Kidney glomerular epithelial cell (primary cell): ENCODE measurements around the gene PHLDA1.

ENCODE experiments used
- DNase-seq: peaks from one replicate; lab custom pipeline; 2025; lab: John Stamatoyannopoulos, UW

The PHLDA1 gene

DNA sequence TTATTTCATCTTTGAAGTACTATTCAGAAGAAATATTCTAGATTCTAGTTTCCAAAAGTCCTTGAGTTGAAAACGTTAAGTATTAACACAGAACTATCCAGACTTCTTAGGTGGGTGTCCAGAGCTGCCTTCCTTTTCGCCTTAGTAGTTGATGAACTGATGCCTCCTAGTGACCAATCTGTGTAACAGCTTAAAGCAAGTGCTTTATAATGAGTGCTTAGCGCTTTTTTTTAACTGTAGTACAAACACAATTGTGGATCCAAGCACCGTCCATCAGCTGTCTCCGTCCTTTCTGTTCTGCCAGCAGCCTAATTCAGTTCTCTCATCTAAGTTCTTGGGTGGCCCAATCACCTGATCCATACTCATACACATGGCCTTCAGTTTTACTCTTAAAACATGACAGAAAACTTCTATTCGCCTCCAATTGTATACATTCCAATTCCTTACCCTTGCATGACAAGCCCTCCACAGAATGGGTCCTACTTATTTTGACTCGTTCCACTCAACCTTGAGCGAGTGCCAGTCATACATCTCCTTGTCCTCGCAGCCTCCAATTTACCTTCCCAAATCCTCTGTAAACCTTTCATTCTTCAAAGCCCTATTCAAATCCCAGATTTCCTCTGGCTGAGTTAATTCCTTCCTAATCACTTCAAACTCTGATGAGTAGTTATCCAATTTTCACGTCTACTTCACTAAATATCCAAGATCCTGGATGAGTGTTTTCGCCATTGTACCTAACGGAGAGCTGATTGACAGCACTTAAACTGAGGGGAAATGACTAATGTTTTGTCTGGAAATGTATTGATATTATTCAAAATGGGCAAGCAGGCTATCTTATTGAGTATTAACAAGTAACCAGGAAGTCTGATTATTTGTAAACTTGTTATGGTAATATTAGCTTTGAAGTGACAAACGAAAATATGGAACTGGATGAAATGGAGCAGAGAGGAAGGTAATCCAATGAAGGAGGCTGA, 5.8 kb upstream of the PHLDA1 start:
- peak; percentile 82 for DNase-seq

- DNase-seq = no peak
Observed at GRCh38 chr12:76035045-76035444, 3.5 kb upstream of the PHLDA1 start.

DNA sequence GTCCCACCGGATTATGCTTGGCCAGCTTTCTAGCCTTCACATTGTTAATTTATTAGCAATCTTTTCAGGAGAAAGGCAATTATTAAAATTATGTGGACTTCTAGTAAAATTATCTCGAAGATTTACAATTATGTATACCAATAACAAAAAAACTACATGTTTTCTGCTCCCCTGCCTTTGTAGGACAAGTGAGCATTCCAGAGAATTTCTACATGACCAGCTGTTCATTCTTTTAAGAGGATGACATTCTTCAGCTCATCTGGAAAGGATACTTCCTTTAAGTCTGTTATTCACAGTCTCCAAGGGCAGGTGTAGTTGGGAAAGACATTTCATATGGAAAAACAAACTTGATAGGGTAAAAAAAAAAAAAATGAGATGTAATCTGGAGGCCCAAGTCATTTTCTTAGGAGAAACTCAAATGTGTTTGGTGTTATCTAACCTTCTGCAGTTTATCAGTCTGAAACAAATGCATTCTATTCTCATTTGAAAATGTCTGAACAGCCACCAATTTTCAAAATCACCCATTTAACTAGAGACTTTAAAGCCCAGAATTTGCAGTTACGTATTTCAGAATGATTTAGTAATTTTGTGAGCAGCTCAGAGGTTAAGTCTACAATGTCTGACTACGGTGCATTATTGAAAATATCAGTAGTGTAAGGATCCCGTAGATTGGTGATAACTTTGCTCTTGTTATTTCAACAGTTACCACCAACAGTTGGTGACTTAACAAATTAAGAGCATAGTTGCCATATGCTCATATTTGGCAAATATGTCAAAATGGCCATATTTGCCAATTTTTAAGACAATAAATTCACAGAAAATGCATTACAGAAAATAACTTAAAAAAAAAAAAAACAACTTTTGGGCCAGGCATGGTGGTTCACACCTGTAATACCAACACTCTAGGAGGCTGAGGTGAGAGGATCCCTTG, 1.8 kb upstream of the PHLDA1 start:
- DNase-seq = peak; percentile 83

- DNase-seq = peak; percentile 82
Observed at GRCh38 chr12:76032043-76032981, 736 bp upstream of the PHLDA1 start.

DNA sequence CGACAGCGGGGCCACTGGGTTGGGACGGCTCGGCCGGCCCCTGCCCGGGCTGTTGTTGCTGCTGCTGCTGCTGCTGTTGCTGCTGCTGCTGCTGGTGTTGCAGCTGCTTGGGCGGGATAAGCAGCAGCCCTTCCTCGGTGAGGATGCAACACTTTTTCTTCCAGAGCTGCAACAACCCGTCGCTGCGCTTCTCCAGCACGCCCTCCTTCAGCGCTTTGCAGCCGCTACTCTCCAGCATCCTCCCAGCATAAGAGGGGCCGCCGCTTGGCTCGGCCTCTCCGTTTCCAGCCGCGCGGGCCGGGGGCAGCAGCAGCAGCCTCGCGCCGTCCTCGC, 529 bp downstream of the PHLDA1 start:
- no peak for DNase-seq

DNA sequence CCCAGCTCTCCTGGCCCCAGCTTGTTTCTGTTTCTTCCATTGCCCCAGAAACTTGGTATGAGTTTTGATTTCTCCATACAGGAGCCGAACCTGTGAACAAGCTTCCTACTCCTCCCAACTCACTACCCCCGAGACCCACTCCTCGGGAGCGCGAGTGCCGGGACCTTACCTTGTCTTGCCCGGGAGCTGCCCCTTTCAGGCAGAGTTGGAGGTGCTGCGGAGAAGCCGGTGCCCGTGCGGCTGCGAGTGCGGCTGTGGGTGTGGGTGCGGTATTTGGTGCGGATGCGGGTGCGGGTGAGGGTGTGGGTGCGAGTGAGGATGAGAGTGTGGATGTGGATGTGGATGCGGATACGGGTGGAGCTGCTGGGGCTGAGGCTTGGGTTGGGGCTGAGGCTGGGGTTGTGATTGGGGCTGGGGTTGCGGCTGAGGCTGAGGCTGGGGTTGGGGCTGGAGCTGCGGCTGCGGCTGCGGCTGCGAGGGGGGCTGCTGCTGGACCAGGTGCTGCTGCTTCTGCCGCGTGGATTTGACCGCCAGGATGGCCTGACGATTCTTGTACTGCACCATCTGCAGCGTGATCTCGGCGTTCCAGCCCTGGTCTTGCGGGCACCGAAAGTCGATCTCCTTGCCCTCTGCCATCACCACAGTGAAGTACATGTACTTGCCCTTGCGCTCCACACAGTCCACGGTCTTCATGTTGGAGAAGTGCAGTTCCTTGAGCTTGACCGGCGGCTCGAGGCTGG, 1.1 kb downstream of the PHLDA1 start:
- no peak for DNase-seq

DNA sequence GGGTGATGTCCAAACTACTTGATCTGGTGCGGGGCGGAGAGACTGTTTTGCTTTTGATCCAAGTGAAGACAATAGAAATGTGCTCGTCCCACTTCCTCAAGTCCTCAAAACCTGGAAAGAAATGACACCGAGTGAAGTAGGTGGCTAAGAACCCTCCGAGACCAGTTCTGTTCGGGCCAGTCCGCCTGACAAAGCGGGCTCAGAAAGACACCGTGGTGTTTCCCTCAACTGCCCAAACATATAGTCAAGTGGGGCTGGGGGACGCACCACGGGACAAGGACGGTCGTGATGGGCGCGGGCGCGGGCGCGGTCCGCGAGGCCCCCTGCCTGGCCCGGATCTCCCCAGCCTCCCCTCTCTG, 1.6 kb downstream of the PHLDA1 start:
- no peak for DNase-seq

DNA sequence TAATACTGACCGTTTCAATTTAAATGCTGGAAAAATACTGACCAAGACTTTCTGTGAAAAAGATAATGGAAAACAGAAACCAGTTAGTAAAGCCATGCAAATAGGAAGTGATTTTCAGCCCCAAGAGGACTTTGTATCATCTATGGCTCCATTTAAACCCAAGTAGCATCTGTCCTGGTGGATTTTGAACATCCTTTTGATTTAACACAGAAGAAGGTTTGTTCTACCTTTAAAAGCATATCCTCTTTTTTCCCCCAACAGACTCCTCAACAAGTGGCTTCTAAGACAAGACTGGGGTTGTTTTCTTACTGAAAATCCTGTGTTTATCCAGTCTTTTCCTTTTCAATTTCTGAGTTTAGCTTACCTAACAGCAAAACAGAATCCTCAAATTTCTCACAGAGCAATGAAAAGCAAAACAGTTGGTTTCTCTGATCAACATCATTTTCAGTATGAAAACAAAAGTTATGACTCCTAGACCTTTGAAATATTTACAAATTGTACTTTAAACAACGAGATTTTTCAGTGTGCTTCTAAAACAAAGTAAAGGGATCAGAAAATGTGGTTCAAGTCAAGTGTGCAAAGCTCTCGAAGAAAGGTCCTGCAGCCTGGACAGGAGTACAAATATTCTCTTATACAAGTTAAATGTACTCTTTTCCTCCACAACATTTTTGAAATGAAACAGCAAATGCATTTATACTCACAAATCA, 2.9 kb downstream of the PHLDA1 start:
- no peak for DNase-seq

GRCh38 chr12:76026643-76027063, 4.9 kb downstream of the PHLDA1 start:
- DNase-seq = no peak

DNA sequence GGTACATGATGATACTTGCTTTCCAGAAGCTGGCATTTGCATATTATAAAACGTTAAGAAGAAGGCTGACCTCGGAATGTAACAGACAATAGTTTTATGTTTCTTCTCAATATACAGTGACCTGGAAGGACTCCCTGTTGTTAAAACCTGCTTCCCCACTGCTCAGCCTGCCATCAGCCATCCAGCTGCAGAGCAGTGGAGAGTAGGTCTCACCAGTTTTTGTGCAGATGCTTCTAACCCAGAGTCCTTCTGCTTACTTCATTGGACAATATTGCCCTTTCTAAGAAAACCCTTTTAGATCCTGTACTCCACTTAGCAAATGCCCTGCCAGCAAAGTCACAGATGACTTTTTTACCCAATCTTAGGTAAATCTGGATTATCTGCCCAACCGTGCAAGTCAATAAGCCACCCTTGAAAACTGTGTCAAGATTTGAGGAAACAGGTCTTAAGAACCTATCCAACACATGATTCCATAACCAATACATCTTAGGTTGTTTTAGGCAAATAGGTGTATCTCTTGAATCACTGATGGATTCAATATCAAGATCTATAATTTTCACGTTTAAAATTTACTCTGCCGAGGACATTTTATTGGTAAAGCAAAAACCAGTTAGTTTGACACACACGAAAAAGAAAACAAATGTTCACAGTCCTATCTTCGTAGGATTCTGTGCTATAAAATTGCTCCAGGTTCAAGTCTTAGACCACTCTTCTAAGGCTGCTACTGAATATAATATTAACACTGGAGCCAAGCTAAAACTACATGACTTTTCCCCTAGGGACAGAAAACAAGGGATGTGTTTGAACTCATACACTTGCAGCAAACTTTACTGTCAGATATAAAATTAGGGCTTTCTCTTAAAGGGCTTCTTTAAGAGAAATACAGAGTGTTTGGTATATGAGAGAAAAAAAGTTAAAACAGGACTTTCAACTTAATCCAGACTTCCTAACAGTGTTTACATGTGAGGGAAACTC, 5.7 kb downstream of the PHLDA1 start:
- DNase-seq = no peak

- peak; percentile 57 for DNase-seq
Observed at GRCh38 chr12:76024942-76025600, 6.5 kb downstream of the PHLDA1 start.

DNA sequence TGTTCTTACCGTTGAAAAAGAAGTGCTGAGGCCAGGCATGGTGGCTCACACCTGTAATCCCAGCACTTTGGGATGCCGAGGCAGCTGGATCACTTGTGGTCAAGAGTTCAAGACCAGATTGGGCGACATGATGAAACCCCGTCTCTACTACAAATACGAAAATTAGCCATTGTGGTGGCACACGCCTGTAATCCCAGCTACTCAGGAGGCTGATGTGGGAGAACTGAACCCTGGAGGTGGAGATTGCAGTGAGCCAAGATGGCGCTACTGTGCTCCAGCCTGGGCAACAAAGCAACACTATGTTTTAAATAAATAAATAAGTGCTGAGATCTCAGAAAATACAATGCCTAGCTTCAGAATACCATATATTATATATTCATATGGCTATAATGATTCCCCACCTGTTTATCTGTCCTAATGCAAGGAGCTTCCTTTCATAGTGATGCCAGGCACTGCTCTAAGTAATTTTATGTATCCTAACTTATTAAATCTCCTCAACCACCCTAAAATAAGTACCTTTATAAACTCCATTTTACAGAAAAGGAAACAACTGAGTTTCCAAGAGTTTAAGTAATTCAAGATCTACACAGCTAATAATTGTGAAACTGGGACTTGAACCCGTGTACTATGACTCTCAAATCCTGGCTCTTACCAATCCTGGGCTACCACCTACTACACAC, 7.3 kb downstream of the PHLDA1 start:
- DNase-seq = no peak

DNA sequence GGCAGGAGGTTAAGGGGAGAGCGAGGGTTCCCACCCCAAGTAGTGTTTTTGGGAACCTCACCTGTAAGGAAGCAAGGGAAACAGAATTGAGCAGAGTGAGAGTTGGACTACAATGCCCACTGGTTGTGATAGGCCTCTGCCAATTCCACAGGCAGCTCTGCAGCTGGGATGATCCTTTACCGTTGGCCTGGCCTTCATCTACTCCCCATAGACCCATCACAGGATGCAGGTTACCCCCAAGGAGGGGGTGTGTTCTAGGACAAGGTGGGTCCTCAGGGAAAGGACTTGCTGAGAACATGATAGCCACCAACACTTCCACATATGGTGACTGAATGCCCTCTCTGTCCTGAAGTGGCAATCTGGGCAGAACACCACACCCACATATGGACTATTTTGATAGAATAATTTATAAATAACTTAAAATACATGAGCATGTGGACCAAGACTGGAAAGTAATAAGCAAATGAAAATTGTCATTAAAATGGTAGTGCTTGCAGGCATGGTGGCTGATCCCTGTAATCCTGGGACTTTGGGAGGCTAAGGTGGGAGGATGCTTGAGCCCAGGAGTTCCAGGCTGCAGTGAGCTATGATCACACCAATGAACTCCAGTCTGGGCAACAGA, 8.4 kb downstream of the PHLDA1 start:
- DNase-seq = no peak

- no peak for DNase-seq
Observed at GRCh38 chr12:76022506-76022905, 9.1 kb downstream of the PHLDA1 start.

GRCh38 chr12:76020731-76021672, 10.6 kb downstream of the PHLDA1 start:
- peak; percentile 98 for DNase-seq

DNA sequence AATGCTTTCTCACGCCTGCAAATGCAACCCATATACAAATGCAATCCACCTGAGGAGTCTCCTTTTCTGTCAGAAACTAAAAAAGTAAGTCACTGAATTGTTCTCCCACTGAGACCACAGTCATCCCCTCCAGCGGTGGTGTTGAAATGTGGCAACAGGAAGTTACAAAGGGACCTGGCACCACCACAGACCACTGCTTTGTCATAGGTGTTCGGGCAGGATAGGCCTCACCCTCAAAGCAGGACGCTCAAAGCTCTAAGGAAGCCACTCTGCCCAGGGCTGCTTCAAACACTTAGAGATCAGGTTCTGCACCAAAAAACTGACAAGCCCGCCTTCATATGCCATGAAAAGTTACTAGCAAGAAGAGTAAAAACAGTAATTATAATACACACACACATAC, 11.3 kb downstream of the PHLDA1 start:
- peak; percentile 81 for DNase-seq
